Measurements from ENCODE around the gene TTN. TPM values are rescaled to one million over a fixed set of nuclear protein-coding genes. Genes with fewer than 3 reads are reported as not detected.

Gene TTN
- total RNA-seq, 1 donor from 2014 or later: 3.8 TPM

- no peak overlapping the region for H3K4me3 Mint-ChIP-seq (ENCODE audit: unreplicated experiment)
- H3K27ac Mint-ChIP-seq (ENCODE audit: unreplicated experiment): no peak overlapping the region
- DNase-seq (ENCODE audit: low spot score): no peak
- no peaks in the 10 kb centered on the region for H3K27me3 Mint-ChIP-seq (ENCODE audit: unreplicated experiment)
- no peaks in the 10 kb centered on the region for H3K4me1 Mint-ChIP-seq (ENCODE audit: unreplicated experiment)
- peaks cover 52% of the 10 kb centered on the region for H3K36me3 Mint-ChIP-seq (ENCODE audit: low read depth, unreplicated experiment)
- no peaks in the 10 kb centered on the region for H3K9me3 Mint-ChIP-seq (ENCODE audit: unreplicated experiment)
- TF ChIP-seq CTCF (IDR thresholded peaks at IDR 0.05; ENCODE audit: unreplicated experiment): no peak
Observed at GRCh38 chr2:178574789-178575188, 232.4 kb downstream of the TTN start.

DNA sequence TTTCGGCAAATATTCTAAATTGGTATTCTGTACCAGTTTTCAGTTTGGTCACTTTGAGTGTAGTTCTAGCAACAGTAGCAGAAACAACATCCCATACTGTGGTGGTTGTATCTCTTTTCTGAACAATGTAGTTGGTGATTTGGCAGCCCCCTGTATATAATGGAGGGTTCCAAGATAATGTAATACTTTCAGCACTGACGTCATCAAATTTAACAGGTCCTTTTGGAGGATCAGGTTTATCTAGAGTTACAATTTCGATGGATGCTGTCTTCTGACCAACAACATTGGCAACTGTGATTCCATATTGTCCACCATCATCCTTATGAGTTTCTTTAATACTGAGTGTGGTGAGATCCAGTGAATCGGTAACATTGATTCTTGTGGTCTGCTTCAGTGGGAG lies 239.0 kb downstream of the TTN start:
- Mint-ChIP-seq H3K27ac (ENCODE audit: unreplicated experiment) (no peak overlapping the region), H3K27me3 (ENCODE audit: unreplicated experiment) (no peaks in the 10 kb centered on the region), H3K36me3 (ENCODE audit: low read depth, unreplicated experiment) (peaks cover 47% of the 10 kb centered on the region), H3K4me1 (ENCODE audit: unreplicated experiment) (no peaks in the 10 kb centered on the region), H3K9me3 (ENCODE audit: unreplicated experiment) (no peaks in the 10 kb centered on the region), H3K4me3 (ENCODE audit: unreplicated experiment) (no peak overlapping the region)
- TF ChIP-seq CTCF (IDR thresholded peaks at IDR 0.05; ENCODE audit: unreplicated experiment): no peak
- no peak for DNase-seq (ENCODE audit: low spot score)

DNA sequence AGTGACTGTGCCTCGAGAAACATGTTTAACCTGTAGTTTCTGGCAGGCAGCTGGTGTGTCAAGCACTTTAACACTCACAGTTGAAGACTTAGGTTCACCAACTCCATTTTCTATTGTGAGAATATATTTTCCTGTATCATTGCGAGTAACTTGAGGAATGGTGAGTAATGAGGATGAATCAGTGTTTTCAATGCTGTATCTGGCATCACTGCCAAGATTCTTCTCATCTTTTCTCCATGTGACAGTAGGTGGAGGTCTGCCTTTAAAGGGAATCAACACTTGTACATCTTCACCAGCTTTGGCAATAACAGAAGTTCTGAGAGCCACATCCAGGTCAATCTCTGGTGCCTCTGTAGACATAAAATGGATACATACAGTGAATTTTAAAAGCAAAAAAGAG lies 254.2 kb downstream of the TTN start:
- no peak for TF ChIP-seq CTCF (IDR thresholded peaks at IDR 0.05; ENCODE audit: unreplicated experiment)
- H3K9me3 Mint-ChIP-seq (ENCODE audit: unreplicated experiment): no peaks in the 10 kb centered on the region
- H3K4me3 Mint-ChIP-seq (ENCODE audit: unreplicated experiment): no peak overlapping the region
- H3K4me1 Mint-ChIP-seq (ENCODE audit: unreplicated experiment): no peaks in the 10 kb centered on the region
- H3K36me3 Mint-ChIP-seq (ENCODE audit: low read depth, unreplicated experiment): peaks cover 4% of the 10 kb centered on the region
- H3K27me3 Mint-ChIP-seq (ENCODE audit: unreplicated experiment): no peaks in the 10 kb centered on the region
- DNase-seq (ENCODE audit: low spot score): no peak
- no peak overlapping the region for H3K27ac Mint-ChIP-seq (ENCODE audit: unreplicated experiment)

GRCh38 chr2:178550352-178550751 lies 256.9 kb downstream of the TTN start:
- Mint-ChIP-seq H3K36me3 (ENCODE audit: low read depth, unreplicated experiment) (peaks cover 4% of the 10 kb centered on the region), H3K4me1 (ENCODE audit: unreplicated experiment) (no peaks in the 10 kb centered on the region), H3K27ac (ENCODE audit: unreplicated experiment) (no peak overlapping the region), H3K9me3 (ENCODE audit: unreplicated experiment) (no peaks in the 10 kb centered on the region), H3K4me3 (ENCODE audit: unreplicated experiment) (no peak overlapping the region), H3K27me3 (ENCODE audit: unreplicated experiment) (no peaks in the 10 kb centered on the region)
- no peak for DNase-seq (ENCODE audit: low spot score)
- TF ChIP-seq CTCF (IDR thresholded peaks at IDR 0.05; ENCODE audit: unreplicated experiment): no peak

GRCh38 chr2:178542569-178542968 lies 264.7 kb downstream of the TTN start:
- DNase-seq (ENCODE audit: low spot score): no peak
- Mint-ChIP-seq H3K27ac (ENCODE audit: unreplicated experiment) (no peak overlapping the region), H3K9me3 (ENCODE audit: unreplicated experiment) (no peaks in the 10 kb centered on the region), H3K27me3 (ENCODE audit: unreplicated experiment) (no peaks in the 10 kb centered on the region), H3K4me1 (ENCODE audit: unreplicated experiment) (peaks cover 8% of the 10 kb centered on the region), H3K4me3 (ENCODE audit: unreplicated experiment) (no peak overlapping the region), H3K36me3 (ENCODE audit: low read depth, unreplicated experiment) (peaks cover 11% of the 10 kb centered on the region)
- TF ChIP-seq CTCF (IDR thresholded peaks at IDR 0.05; ENCODE audit: unreplicated experiment): no peak
